Nephron (organoid): ENCODE results near the gene HOXC5.

ENCODE experiments used
- H3K27ac Mint-ChIP-seq, 3 experiments: 2 replicates each; pipeline ENCODE4 v1.8.0; 2020; ENCODE audit warnings: mixed read lengths in 3 of 3, mild to moderate bottlenecking in 2 of 3, moderate library complexity in 1 of 3
- H3K27me3 Mint-ChIP-seq: 2 replicates; pipeline ENCODE4 v1.8.0; 2021; ENCODE audit warnings: low read depth, mild to moderate bottlenecking, moderate library complexity, mixed read lengths
- H3K36me3 Mint-ChIP-seq: 2 replicates; pipeline ENCODE4 v1.8.0; 2020; ENCODE audit warnings: low read depth, mixed read lengths
- H3K4me1 Mint-ChIP-seq: 2 replicates; pipeline ENCODE4 v1.8.0; 2020; ENCODE audit warnings: mixed read lengths
- H3K4me3 Mint-ChIP-seq, 3 experiments: 2 replicates each; pipeline ENCODE4 v1.8.0; 2020; ENCODE audit warnings: mild to moderate bottlenecking in 3 of 3, mixed read lengths in 3 of 3, moderate library complexity in 2 of 3
- H3K9me3 Mint-ChIP-seq: 2 replicates; pipeline ENCODE4 v1.8.0; 2020; ENCODE audit warnings: mixed read lengths
- TF ChIP-seq, protein P1 (sequence below), 3 experiments: fragments of 200-600 bp; sonication (generic); IDR thresholded peaks; one replicate each; pipeline ENCODE4 v1.5.0; 2021; ENCODE audit warnings: antibody characterized with exemption in 3 of 3; ENCODE audit not compliant: unreplicated experiment in 3 of 3

HOXC5 gene

DNA sequence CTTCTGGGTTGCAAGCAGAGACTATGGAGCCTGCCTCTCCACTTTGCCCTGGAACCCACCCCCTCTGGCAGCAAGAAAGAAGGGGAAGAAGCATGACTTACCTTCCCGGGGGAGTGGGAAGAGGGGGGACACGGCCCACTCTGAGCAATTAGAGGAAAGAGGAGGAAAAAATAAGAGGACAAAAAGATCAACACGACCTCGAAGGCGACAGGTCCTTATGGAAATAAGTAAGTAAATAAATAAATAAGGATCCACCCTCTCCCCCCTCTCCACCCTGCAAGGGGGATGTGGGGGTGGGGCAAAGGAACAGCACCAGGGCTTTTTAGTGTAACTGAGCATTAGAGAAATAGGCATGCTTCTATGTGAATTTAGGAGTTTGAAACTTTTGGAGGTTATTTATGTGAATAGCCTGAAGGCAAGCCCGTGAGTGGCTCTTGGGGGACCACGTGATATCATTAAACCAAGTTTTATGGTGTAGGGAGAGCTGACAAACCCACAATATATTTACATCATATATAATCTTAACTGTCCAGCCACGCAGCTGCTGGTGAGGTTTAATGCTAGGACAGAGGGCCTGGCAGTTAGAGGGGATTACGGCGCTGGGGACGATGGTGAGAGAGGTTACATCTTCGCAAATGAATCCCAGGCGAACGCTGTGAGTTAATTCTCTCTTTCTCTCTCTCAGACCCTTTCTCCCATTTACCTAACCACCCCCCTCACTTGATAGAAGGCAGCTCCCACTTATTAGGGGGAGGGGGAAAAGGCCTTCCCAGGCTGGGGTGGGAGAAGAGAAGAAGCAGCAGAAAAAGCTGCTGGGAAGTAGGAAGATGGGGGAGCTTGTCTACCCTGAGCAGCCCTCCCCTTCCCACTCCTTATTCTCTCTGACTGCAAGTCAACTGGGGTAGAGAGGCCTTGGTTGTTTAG is 4.8 kb downstream of the HOXC5 start:
- TF ChIP-seq, protein P1, sequence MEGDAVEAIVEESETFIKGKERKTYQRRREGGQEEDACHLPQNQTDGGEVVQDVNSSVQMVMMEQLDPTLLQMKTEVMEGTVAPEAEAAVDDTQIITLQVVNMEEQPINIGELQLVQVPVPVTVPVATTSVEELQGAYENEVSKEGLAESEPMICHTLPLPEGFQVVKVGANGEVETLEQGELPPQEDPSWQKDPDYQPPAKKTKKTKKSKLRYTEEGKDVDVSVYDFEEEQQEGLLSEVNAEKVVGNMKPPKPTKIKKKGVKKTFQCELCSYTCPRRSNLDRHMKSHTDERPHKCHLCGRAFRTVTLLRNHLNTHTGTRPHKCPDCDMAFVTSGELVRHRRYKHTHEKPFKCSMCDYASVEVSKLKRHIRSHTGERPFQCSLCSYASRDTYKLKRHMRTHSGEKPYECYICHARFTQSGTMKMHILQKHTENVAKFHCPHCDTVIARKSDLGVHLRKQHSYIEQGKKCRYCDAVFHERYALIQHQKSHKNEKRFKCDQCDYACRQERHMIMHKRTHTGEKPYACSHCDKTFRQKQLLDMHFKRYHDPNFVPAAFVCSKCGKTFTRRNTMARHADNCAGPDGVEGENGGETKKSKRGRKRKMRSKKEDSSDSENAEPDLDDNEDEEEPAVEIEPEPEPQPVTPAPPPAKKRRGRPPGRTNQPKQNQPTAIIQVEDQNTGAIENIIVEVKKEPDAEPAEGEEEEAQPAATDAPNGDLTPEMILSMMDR (IDR thresholded peaks at IDR 0.05; ENCODE audit: unreplicated experiment in 3 of 3) = no peak
- Mint-ChIP-seq H3K4me1 (peaks cover 86% of the 10 kb centered on the region), H3K27me3 (no peaks in the 10 kb centered on the region), H3K36me3 (no peaks in the 10 kb centered on the region), H3K4me3 (peak overlapping the region; percentile 79 to 86 (median 86)), H3K27ac (peak overlapping the region; percentile 91 to 95 (median 95)), H3K9me3 (no peaks in the 10 kb centered on the region)

DNA sequence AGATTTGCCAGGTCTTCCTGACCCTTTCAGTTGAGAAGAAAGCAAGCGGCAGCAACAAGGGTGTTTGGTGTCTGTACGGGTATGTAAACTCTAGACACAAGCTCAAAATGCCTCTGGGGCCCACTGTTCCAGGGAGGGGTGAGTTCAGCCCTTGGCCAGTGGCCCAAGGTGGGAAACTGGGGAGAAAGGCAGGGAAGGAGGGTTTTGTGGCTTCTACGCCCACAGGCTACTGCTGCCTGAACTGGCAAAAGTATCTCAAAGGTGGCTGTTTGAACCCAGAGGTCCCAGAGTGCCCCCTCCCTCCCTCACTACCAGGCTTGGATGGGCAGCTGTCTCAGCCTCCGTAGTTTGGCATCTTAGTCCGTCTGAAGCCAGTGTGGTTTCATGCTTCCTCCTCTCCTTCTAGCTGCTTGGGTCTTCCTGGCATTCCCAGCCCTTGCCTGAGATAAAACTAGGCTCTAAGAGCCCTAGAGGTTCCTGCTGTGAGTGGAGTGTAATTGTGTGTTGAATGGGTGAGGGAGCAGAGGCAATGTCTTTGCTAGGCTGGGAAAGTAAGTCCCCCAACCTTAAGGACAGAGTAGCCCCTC is 5.5 kb downstream of the HOXC5 start:
- Mint-ChIP-seq H3K4me1 (peaks cover 88% of the 10 kb centered on the region), H3K9me3 (no peaks in the 10 kb centered on the region), H3K4me3 (peak overlapping the region; percentile 79 to 86 (median 86)), H3K27me3 (no peaks in the 10 kb centered on the region), H3K36me3 (no peaks in the 10 kb centered on the region), H3K27ac (peak overlapping the region; percentile 91 to 95 (median 95))
- TF ChIP-seq, protein P1 (IDR thresholded peaks at IDR 0.05; ENCODE audit: unreplicated experiment in 3 of 3) = no peak

DNA sequence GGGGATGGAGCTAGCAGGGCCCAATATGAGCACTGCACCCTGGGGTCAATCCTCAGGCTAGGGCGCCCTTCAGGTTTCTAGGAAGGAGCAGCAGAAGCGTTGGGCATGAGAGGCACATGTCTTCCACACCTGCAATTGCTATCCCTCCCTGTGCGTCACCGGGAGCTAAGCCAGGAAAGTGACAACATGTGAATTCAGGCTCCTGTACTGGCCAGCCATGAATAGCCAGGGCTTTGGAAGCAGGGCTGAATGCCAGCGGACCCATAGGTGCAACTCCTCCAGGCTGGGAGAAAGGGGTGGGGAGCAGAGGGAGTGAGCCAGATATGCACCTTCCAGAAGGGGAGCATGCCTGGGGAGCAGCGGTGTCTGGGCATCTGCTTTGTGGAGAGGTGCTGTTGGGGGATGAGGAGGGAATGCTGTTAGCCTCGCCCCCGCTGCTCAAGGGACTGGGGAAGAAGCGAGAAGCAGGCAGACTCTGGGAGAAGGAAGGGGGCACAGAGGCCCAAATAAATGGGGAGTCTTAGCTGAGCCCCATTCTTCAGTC is 6.1 kb downstream of the HOXC5 start:
- TF ChIP-seq, protein P1 (IDR thresholded peaks at IDR 0.05; ENCODE audit: unreplicated experiment in 3 of 3) = no peak
- H3K27me3 Mint-ChIP-seq = peaks cover 4% of the 10 kb centered on the region
- peak overlapping the region; percentile 79 to 86 (median 86) for H3K4me3 Mint-ChIP-seq
- peak overlapping the region; percentile 91 to 95 (median 95) for H3K27ac Mint-ChIP-seq
- peaks cover 89% of the 10 kb centered on the region for H3K4me1 Mint-ChIP-seq
- no peaks in the 10 kb centered on the region for H3K9me3 Mint-ChIP-seq
- no peaks in the 10 kb centered on the region for H3K36me3 Mint-ChIP-seq

DNA sequence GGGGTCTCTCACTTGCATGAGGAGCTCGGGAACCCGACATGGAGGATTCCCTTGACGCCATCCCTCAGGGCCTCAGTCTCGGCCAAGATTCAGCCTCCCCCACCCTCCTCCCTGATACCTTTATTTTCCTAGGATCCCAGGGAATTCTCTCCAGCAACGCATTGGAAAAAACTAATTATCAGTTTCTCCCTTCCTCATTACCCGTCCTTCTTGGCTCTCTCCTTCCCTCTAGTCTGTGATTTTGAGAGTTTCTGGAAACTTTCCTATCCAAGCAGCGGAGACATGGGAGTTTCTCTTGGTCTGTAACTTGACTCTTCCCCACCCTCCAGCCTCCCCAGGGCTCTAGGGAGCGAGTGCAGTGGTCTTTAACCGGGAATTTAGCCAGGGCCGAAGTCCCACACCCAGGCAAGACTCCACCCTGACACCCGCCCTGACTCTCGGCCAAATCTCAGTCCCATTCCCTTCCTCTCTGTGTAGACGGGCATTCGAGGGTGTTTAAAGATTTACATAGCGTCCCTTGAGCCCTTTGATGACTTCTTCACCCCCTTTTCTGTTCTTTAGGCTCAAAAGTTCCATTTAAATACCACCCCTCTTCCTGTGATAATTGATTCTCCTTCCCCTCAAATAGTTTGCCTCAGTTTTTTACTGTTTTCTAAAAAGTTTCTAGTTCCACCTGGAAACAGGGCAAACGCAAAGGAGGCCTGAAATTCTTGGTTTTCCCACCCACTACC is 6.7 kb downstream of the HOXC5 start:
- H3K27me3 Mint-ChIP-seq = peaks cover 4% of the 10 kb centered on the region
- peak overlapping the region; percentile 79 to 86 (median 86) for H3K4me3 Mint-ChIP-seq
- no peaks in the 10 kb centered on the region for H3K9me3 Mint-ChIP-seq
- H3K4me1 Mint-ChIP-seq = peaks cover 90% of the 10 kb centered on the region
- TF ChIP-seq, protein P1 (IDR thresholded peaks at IDR 0.05; ENCODE audit: unreplicated experiment in 3 of 3) = no peak
- H3K27ac Mint-ChIP-seq = peak overlapping the region; percentile 91 to 95 (median 95)
- H3K36me3 Mint-ChIP-seq = no peaks in the 10 kb centered on the region

DNA sequence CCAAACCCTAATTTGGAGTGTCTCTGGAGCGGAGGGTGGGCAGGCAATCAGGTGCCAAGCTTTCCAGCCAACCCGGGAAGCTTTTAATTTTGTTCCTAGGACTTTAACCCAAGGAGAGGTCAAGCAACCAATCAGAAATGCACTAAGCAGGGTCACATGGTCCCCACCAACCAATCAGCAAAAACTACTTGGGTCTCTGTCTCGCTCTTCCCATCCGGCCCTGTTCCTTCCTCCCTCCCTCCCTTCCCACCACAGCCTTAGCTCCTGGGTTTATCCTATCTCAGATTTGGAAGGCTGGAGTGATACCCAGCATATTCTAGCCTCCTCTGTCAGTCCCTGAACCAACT is 7.3 kb downstream of the HOXC5 start:
- Mint-ChIP-seq H3K9me3 (no peaks in the 10 kb centered on the region), H3K27me3 (peaks cover 5% of the 10 kb centered on the region), H3K4me3 (peak overlapping the region; percentile 79 to 86 (median 86)), H3K36me3 (no peaks in the 10 kb centered on the region), H3K27ac (peak overlapping the region; percentile 91 to 95 (median 95)), H3K4me1 (peaks cover 92% of the 10 kb centered on the region)
- TF ChIP-seq, protein P1 (IDR thresholded peaks at IDR 0.05; ENCODE audit: unreplicated experiment in 3 of 3) = no peak
